Measurements from ENCODE around the gene RAB19.

GRCh38 chr7:140440593-140440992, 36.7 kb downstream of the RAB19 start:
- no peak for TF ChIP-seq CTCF (conservative IDR thresholded peaks at IDR 0.05; ENCODE audit: low read depth, low read length)
- TF ChIP-seq EZH2 (IDR thresholded peaks at IDR 0.05; ENCODE audit: borderline replicate concordance, low read depth, low read length, poor library complexity, severe bottlenecking): no peak
